HL-60 (cell line): Measurements from ENCODE around the gene CAMTA1.

ENCODE experiments used
- DNase-seq, 2 experiments: peaks; one replicate each; pipeline ENCODE4 v3.0.0-alpha.2; 2010 to 2020; ENCODE audit warnings: low read depth in 1 of 2, low spot score in 1 of 2
- H3K27ac ChIP-seq: fragments of 250-450 bp; sonication (Bioruptor Pico); replicated peaks from 2 replicates; pipeline ENCODE4 v1.5.1; 2020; ENCODE audit warnings: mild to moderate bottlenecking, moderate library complexity
- H3K27me3 ChIP-seq: fragments of 250-450 bp; sonication (Bioruptor Pico); 2 replicates; pipeline ENCODE4 v1.5.1; 2021; ENCODE audit warnings: mild to moderate bottlenecking, moderate library complexity; ENCODE audit not compliant: insufficient read depth, poor library complexity, severe bottlenecking
- H3K4me3 ChIP-seq: replicated peaks from 2 replicates; pipeline ENCODE4 v1.5.1; 2011; ENCODE audit warnings: mild to moderate bottlenecking, control low read depth, low read length; ENCODE audit not compliant: insufficient read depth
- GABPA ChIP-seq: IDR thresholded peaks from 2 replicates; pipeline ENCODE4 v1.6.1; 2012; ENCODE audit warnings: low read depth
- POLR2AphosphoS5 ChIP-seq: IDR thresholded peaks from 2 replicates; pipeline ENCODE4 v1.6.1; 2012; ENCODE audit warnings: low read depth
- SPI1 ChIP-seq: IDR thresholded peaks from 2 replicates; pipeline ENCODE4 v1.6.1; 2012; ENCODE audit warnings: low read depth, mild to moderate bottlenecking, borderline replicate concordance
- TF ChIP-seq, protein P1 (sequence below): IDR thresholded peaks from one replicate; pipeline ENCODE4 v1.5.1; 2011; ENCODE audit warnings: low read length, control low read depth, inconsistent platforms; ENCODE audit not compliant: insufficient read depth
- TF ChIP-seq, protein P2 (sequence below): IDR thresholded peaks from 2 replicates; pipeline ENCODE4 v1.6.1; 2012; ENCODE audit warnings: low read depth; ENCODE audit not compliant: insufficient replicate concordance

Gene CAMTA1

DNA sequence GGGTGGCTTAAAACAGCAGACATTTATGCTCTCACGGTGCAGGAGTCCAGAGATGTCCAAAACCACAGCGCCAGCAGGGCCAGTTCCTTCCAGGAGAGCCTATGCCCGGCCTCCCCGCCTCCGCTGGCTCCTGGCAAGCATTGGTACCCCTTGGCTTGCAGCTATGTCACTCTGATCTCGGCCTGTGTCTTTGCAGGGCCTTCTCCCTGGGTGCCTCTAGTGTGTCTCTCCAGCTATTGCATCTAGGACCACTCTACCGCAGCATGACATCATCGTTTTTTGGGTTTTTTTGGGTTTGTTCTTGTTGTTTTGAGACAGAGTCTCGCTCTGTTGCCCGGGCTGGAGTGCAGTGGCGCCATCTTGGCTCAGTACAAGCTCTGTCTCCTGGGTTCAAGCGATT lies 788.2 kb downstream of the CAMTA1 start:
- Histone ChIP-seq H3K27me3 (peaks cover 2% of the 10 kb centered on the region), H3K27ac (no peak overlapping the region), H3K4me3 (no peak overlapping the region)
- DNase-seq, result no peak
- no peak for TF ChIP-seq SPI1

DNA sequence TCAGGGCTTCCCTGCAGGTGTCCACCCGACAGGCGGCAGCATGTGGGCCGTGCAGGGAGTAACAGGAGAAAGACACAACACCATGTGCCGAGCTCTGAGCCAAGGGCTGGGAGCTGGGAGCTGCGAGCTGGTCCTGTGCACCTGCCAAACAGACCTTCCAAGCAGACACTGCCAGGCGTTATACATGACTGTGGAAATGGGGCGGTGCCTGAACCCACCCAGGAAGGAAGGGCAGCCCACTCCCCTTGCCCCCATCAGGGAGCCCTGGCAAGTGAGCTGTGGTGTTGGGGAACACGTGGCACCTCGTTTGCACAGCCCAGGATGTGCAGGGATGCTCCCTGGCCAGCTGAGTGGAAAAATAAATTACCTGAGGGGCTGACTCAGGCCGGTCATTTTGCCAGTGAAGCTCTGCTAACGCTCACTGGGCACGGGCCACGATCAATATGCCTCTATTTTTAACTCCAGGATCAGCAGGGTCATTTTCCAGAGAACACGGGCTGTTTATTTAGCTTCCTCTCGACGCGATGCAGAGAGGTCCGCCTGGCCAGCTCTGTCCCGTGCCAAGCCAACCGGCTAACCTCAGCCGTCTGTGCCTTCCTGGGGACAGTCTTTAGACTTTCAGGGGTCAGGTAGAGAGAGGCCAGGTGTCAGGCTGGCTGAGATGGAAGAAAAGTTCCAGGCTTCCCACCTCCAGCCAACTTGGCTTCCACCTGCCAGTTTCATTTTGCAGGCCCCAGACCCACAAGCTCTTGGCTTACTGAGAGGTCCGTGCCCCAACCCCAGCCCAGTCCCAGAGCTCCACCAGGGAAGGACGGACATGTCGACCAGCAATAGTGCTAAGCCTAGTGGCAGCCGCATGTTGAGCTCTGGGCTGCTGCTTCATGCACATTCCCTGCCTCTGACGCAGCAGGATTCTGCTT lies 789.1 kb downstream of the CAMTA1 start:
- no peak for DNase-seq
- H3K4me3 ChIP-seq, result no peak overlapping the region
- TF ChIP-seq POLR2AphosphoS5, result no peak
- no peak for TF ChIP-seq SPI1
- TF ChIP-seq, protein P1, sequence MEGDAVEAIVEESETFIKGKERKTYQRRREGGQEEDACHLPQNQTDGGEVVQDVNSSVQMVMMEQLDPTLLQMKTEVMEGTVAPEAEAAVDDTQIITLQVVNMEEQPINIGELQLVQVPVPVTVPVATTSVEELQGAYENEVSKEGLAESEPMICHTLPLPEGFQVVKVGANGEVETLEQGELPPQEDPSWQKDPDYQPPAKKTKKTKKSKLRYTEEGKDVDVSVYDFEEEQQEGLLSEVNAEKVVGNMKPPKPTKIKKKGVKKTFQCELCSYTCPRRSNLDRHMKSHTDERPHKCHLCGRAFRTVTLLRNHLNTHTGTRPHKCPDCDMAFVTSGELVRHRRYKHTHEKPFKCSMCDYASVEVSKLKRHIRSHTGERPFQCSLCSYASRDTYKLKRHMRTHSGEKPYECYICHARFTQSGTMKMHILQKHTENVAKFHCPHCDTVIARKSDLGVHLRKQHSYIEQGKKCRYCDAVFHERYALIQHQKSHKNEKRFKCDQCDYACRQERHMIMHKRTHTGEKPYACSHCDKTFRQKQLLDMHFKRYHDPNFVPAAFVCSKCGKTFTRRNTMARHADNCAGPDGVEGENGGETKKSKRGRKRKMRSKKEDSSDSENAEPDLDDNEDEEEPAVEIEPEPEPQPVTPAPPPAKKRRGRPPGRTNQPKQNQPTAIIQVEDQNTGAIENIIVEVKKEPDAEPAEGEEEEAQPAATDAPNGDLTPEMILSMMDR, result no peak
- no peak for TF ChIP-seq GABPA
- TF ChIP-seq, protein P2, sequence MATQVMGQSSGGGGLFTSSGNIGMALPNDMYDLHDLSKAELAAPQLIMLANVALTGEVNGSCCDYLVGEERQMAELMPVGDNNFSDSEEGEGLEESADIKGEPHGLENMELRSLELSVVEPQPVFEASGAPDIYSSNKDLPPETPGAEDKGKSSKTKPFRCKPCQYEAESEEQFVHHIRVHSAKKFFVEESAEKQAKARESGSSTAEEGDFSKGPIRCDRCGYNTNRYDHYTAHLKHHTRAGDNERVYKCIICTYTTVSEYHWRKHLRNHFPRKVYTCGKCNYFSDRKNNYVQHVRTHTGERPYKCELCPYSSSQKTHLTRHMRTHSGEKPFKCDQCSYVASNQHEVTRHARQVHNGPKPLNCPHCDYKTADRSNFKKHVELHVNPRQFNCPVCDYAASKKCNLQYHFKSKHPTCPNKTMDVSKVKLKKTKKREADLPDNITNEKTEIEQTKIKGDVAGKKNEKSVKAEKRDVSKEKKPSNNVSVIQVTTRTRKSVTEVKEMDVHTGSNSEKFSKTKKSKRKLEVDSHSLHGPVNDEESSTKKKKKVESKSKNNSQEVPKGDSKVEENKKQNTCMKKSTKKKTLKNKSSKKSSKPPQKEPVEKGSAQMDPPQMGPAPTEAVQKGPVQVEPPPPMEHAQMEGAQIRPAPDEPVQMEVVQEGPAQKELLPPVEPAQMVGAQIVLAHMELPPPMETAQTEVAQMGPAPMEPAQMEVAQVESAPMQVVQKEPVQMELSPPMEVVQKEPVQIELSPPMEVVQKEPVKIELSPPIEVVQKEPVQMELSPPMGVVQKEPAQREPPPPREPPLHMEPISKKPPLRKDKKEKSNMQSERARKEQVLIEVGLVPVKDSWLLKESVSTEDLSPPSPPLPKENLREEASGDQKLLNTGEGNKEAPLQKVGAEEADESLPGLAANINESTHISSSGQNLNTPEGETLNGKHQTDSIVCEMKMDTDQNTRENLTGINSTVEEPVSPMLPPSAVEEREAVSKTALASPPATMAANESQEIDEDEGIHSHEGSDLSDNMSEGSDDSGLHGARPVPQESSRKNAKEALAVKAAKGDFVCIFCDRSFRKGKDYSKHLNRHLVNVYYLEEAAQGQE, result no peak
- H3K27me3 ChIP-seq, result peaks cover 2% of the 10 kb centered on the region
- no peak overlapping the region for H3K27ac ChIP-seq

DNA sequence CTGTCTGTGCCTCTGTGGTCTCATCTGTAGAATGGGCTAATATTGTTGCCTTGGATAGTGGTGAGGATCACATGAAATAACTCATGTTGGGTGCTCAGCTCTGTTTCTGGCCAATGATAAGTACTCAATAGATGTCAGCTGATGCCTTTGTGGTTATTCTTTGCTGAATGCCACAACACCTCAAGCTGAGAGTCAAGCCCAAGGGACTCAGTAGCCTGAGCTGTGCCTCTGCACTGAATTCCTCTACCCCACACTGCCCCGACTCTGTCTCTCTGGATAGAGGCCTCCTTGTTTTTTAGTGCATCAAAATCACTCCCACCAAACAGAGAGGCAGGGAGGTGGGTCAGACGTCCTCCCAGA lies 789.8 kb downstream of the CAMTA1 start:
- H3K27me3 ChIP-seq, result peaks cover 2% of the 10 kb centered on the region
- TF ChIP-seq, protein P2, result no peak
- TF ChIP-seq, protein P1, result no peak
- no peak for TF ChIP-seq POLR2AphosphoS5
- no peak for TF ChIP-seq GABPA
- no peak for TF ChIP-seq SPI1
- no peak for DNase-seq
- no peak overlapping the region for H3K4me3 ChIP-seq
- H3K27ac ChIP-seq, result no peak overlapping the region

DNA sequence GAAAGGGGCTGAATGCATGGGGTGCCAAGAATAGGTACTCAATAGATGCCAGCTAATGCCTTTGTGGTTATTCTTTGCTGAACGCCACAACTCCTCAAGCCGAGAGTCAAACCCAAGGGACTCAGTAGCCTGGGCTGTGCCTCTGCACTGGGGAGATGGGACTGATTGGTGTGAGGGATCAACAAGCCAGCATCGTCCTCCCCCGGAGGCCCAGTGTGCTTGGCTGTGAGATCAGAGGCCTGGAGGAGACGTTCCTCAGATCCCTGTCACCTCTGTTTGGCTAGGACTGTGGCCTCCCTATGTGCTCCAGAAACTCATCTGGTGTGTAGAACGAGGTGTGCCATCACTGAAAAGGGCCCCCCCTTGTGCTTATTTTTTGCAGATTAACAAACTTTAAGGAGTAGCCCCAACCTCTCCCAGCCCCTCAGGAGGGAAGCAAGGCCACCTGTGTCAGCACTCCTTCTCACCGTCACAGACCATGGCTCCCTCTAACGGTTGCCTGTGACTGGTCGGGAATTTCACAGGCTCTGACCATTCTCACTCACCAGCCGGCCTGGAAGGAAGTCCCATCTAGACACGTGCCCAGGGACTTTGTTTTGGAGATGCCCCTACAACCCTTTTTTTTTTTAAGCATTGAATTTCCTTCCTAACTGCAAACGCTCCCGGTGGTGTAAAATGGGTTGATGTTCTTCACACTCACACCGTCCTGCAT lies 791.8 kb downstream of the CAMTA1 start:
- Histone ChIP-seq H3K4me3 (no peak overlapping the region), H3K27me3 (peaks cover 2% of the 10 kb centered on the region), H3K27ac (no peak overlapping the region)
- TF ChIP-seq GABPA, result no peak
- TF ChIP-seq, protein P1, result no peak
- TF ChIP-seq SPI1, result no peak
- no peak for TF ChIP-seq POLR2AphosphoS5
- TF ChIP-seq, protein P2, result no peak
- no peak for DNase-seq
